ENCODE data around the gene B4GALT1.

DNA sequence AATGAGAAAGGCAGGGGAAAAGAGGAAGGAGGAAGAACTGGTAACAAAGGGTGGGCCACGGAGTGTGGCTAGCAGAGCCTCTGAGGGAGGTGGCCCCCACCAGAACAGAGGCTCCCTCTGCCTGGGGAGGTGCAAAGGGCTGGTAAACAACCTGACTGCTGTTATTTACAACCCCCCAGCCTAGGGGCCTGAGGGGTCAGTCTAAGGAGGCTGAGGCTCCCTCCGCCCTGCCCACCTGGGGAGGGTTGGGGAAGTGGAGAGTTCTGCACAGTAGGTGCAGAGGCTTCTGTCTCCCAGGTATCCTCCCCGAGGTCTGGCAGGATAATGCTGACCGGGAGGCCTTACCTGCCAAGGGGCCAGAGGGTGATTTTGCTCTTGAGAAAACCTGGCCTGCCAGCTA lies 55.0 kb downstream of the B4GALT1 start:
- TF ChIP-seq, protein P1, sequence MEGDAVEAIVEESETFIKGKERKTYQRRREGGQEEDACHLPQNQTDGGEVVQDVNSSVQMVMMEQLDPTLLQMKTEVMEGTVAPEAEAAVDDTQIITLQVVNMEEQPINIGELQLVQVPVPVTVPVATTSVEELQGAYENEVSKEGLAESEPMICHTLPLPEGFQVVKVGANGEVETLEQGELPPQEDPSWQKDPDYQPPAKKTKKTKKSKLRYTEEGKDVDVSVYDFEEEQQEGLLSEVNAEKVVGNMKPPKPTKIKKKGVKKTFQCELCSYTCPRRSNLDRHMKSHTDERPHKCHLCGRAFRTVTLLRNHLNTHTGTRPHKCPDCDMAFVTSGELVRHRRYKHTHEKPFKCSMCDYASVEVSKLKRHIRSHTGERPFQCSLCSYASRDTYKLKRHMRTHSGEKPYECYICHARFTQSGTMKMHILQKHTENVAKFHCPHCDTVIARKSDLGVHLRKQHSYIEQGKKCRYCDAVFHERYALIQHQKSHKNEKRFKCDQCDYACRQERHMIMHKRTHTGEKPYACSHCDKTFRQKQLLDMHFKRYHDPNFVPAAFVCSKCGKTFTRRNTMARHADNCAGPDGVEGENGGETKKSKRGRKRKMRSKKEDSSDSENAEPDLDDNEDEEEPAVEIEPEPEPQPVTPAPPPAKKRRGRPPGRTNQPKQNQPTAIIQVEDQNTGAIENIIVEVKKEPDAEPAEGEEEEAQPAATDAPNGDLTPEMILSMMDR (optimal IDR thresholded peaks at IDR 0.05 in 1 of 3, IDR thresholded peaks at IDR 0.05 in 1 of 3, conservative IDR thresholded peaks at IDR 0.05 in 1 of 3; ENCODE audit: extremely low read depth in 1 of 3, insufficient read depth in 2 of 3, low read length in 3 of 3) = no peak
- no peak for TF ChIP-seq EZH2 (IDR thresholded peaks at IDR 0.05; ENCODE audit: low read length)

Data from keratinocyte (primary cell).